ENCODE measurements around the gene CC2D1A.

DNA sequence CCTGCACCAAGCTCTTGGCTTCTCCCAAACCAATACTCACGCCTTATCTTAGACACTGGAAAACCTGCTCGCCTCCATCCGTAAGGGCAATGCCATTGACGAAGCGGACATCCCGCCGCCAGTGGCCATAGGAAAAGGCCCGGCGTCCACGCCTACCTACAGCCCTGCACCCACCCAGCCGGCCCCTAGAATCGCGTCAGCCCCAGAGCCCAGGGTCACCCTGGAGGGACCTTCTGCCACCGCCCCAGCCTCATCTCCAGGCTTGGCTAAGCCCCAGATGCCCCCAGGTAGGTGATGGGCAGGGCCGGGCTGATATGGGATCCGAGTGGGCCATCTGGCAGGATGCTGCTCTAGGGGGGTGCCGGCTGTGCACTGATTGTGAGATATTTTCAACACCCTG lies 7.4 kb downstream of the CC2D1A start:
- TF ChIP-seq EZH2 (IDR thresholded peaks at IDR 0.05; ENCODE audit: borderline replicate concordance, insufficient read depth, low read depth, low read length, poor library complexity, severe bottlenecking) = no peak
- TF ChIP-seq, protein P1, sequence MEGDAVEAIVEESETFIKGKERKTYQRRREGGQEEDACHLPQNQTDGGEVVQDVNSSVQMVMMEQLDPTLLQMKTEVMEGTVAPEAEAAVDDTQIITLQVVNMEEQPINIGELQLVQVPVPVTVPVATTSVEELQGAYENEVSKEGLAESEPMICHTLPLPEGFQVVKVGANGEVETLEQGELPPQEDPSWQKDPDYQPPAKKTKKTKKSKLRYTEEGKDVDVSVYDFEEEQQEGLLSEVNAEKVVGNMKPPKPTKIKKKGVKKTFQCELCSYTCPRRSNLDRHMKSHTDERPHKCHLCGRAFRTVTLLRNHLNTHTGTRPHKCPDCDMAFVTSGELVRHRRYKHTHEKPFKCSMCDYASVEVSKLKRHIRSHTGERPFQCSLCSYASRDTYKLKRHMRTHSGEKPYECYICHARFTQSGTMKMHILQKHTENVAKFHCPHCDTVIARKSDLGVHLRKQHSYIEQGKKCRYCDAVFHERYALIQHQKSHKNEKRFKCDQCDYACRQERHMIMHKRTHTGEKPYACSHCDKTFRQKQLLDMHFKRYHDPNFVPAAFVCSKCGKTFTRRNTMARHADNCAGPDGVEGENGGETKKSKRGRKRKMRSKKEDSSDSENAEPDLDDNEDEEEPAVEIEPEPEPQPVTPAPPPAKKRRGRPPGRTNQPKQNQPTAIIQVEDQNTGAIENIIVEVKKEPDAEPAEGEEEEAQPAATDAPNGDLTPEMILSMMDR (IDR thresholded peaks at IDR 0.05) = no peak

All from B cell (primary cell).